PC-9 (cell line): ENCODE results near the gene ALDOA.

Experiments used
- CTCF ChIP-seq: fragments of 200-600 bp; sonication (generic); conservative IDR thresholded peaks from 2 replicates; pipeline ENCODE4 v1.6.1; 2017; ENCODE audit warnings: mixed run types, antibody characterized with exemption, mild to moderate bottlenecking, moderate library complexity
- EZH2 ChIP-seq: fragments of 200-600 bp; sonication (generic); IDR thresholded peaks from 2 replicates; pipeline ENCODE4 v1.8.0; 2017; ENCODE audit warnings: antibody characterized with exemption, low read depth

- no peak for TF ChIP-seq CTCF
- TF ChIP-seq EZH2: no peak
These were observed 37.7 kb upstream of the ALDOA start for GRCh38 chr16:30027588-30028437.
